CD1c-positive myeloid dendritic cell (primary cell): ENCODE results near the gene OPCML.

Experiments
- DNase-seq: peaks from one replicate; pipeline ENCODE4 v3.0.0-alpha.2; 2016; ENCODE audit errors: extremely low spot score

OPCML gene

GRCh38 chr11:132851247-132851646, 681.1 kb downstream of the OPCML start:
- DNase-seq: no peak

- DNase-seq: no peak
Measured at GRCh38 chr11:132850266-132850665, 682.0 kb downstream of the OPCML start.

- DNase-seq: no peak
Measured at GRCh38 chr11:132848336-132848735, 684.0 kb downstream of the OPCML start.

- no peak for DNase-seq
Measured at GRCh38 chr11:132846075-132846474, 686.2 kb downstream of the OPCML start.

- DNase-seq: no peak
Measured at GRCh38 chr11:132844956-132845696, 687.2 kb downstream of the OPCML start.

GRCh38 chr11:132840660-132841059, 691.6 kb downstream of the OPCML start:
- DNase-seq: no peak

- no peak for DNase-seq
Measured at GRCh38 chr11:132840191-132840590, 692.1 kb downstream of the OPCML start.

GRCh38 chr11:132839236-132839945, 692.9 kb downstream of the OPCML start:
- DNase-seq: no peak

GRCh38 chr11:132838627-132839026, 693.7 kb downstream of the OPCML start:
- no peak for DNase-seq

GRCh38 chr11:132831272-132831671, 701.0 kb downstream of the OPCML start:
- no peak for DNase-seq

- no peak for DNase-seq
Measured at GRCh38 chr11:132824642-132825041, 707.7 kb downstream of the OPCML start.

- no peak for DNase-seq
Measured at GRCh38 chr11:132822276-132822675, 710.0 kb downstream of the OPCML start.

- DNase-seq: no peak
Measured at GRCh38 chr11:132821499-132821898, 710.8 kb downstream of the OPCML start.

- DNase-seq: no peak
Measured at GRCh38 chr11:132821014-132821413, 711.3 kb downstream of the OPCML start.

- no peak for DNase-seq
Measured at GRCh38 chr11:132818951-132819350, 713.4 kb downstream of the OPCML start.

- DNase-seq: no peak
Measured at GRCh38 chr11:132817387-132817786, 714.9 kb downstream of the OPCML start.

GRCh38 chr11:132814410-132814809, 717.9 kb downstream of the OPCML start:
- no peak for DNase-seq

GRCh38 chr11:132811649-132812048, 720.7 kb downstream of the OPCML start:
- no peak for DNase-seq

- DNase-seq: no peak
Measured at GRCh38 chr11:132809070-132809469, 723.2 kb downstream of the OPCML start.

- no peak for DNase-seq
Measured at GRCh38 chr11:132804258-132804657, 728.0 kb downstream of the OPCML start.

- DNase-seq: no peak
Measured at GRCh38 chr11:132803436-132803835, 728.9 kb downstream of the OPCML start.

- no peak for DNase-seq
Measured at GRCh38 chr11:132802947-132803346, 729.4 kb downstream of the OPCML start.

GRCh38 chr11:132793831-132794230, 738.5 kb downstream of the OPCML start:
- no peak for DNase-seq
